Tibial nerve (tissue), 4 donors: Measurements from ENCODE around the gene CDK5.

Experiments
- EP300 ChIP-seq, 2 donors: sonication (generic); formaldehyde crosslinking; IDR thresholded peaks; one replicate each; pipeline ENCODE4 v1.6.1; 2017; ENCODE audit warnings: antibody characterized with exemption in 2 of 2, mild to moderate bottlenecking in 1 of 2
- POLR2A ChIP-seq, 2 donors: fragments of 450-650 bp; IDR thresholded peaks; one replicate each; pipeline ENCODE4 v1.6.1; 2017; ENCODE audit warnings: antibody characterized with exemption in 2 of 2, mild to moderate bottlenecking in 2 of 2, moderate library complexity in 2 of 2
- TF ChIP-seq, protein P1 (sequence below), 5 experiments: fragments of 200-600 bp in 3 of 5; fragments of 450-650 bp in 2 of 5; sonication (generic) in 3 of 5; IDR thresholded peaks; one replicate each; pipeline ENCODE4 v1.5.1; 2016 to 2019; ENCODE audit warnings: antibody characterized with exemption in 5 of 5, mild to moderate bottlenecking in 3 of 5, moderate library complexity in 2 of 5

DNA sequence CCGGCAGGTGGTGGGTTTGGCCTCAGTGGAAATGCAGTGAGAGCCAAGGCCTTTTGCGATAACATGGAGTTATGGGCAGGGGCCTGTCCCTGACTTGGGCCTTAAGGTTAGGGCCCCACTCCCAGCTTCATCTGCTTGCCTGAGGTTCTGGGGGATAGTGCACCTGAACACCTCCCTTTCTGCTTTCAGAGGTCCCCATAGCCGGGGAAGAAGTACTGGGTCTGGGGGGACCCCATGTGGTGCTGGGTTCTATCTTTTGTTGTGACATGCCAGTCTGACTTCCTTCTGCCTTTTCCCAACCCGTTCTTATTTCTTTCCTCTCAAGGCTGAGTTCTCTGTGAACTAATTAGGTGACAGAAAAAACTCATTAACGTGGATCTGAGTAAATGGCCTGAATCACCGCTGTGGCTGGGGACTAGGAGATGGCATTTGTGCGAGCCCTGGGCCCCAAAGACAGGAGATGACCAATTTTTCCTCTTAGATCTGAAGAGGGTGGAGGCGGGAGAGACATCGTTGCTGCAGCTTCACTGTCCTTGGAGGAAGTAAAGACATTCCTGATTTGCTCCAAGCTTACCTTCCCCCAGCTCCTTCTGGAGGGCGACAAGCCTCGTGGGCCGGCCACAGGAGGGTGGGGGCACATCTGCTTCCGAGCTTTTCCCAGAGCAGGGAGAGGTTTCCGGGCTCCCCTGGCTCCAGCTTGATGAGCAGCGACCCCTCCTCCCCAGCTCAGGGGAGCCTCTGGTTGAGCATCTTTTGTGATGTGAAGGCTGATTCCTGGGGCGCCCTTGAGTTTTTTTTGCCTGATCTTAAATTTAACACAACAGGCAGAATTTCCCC, 30.5 kb upstream of the CDK5 start:
- TF ChIP-seq, protein P1, sequence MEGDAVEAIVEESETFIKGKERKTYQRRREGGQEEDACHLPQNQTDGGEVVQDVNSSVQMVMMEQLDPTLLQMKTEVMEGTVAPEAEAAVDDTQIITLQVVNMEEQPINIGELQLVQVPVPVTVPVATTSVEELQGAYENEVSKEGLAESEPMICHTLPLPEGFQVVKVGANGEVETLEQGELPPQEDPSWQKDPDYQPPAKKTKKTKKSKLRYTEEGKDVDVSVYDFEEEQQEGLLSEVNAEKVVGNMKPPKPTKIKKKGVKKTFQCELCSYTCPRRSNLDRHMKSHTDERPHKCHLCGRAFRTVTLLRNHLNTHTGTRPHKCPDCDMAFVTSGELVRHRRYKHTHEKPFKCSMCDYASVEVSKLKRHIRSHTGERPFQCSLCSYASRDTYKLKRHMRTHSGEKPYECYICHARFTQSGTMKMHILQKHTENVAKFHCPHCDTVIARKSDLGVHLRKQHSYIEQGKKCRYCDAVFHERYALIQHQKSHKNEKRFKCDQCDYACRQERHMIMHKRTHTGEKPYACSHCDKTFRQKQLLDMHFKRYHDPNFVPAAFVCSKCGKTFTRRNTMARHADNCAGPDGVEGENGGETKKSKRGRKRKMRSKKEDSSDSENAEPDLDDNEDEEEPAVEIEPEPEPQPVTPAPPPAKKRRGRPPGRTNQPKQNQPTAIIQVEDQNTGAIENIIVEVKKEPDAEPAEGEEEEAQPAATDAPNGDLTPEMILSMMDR (IDR thresholded peaks at IDR 0.05), result no peak
- TF ChIP-seq POLR2A (IDR thresholded peaks at IDR 0.05) (no peak), EP300 (IDR thresholded peaks at IDR 0.05) (no peak)
